A673 (cell line): Measurements from ENCODE around the gene HES1. TPM values are rescaled to one million over a fixed set of nuclear protein-coding genes. Genes with fewer than 3 reads are reported as not detected.

Experiments used
- BruUV-seq: library from RNA; stranded (reverse); fragments of 400-500 nt; replicated peaks from 2 replicates; lab custom pipeline; 2021; lab: Mats Ljungman, UMichigan
- CTCF ChIA-PET: fragments of 300-600 bp; sonication (Branson Sonifier 250); formaldehyde crosslinking; loops from one replicate; lab custom pipeline; 2022; ENCODE audit warnings: antibody characterized with exemption; lab: Charles Lee
- POLR2A ChIA-PET: fragments of 300-600 bp; sonication (Branson Sonifier 250); formaldehyde crosslinking; loops from one replicate; lab custom pipeline; 2022; ENCODE audit warnings: antibody characterized with exemption; ENCODE audit not compliant: low non-redundant PET; lab: Charles Lee
- DNase-seq: peaks from one replicate; pipeline ENCODE4 v3.0.0-alpha.2; 2015; ENCODE audit warnings: low spot score
- H3K27ac ChIP-seq: fragments of 200-600 bp; sonication (generic); 2 replicates; pipeline ENCODE4 v1.5.1; 2016; ENCODE audit warnings: mixed run types, low read depth, mild to moderate bottlenecking, mixed read lengths, antibody characterized with exemption, low read length; ENCODE audit not compliant: poor library complexity, severe bottlenecking
- H3K27me3 ChIP-seq: fragments of 200-600 bp; sonication (generic); replicated peaks from 2 replicates; pipeline ENCODE4 v1.6.1; 2017; ENCODE audit warnings: mixed run types, low read depth, mild to moderate bottlenecking, mixed read lengths, antibody characterized with exemption, low read length; ENCODE audit not compliant: insufficient read depth, poor library complexity
- H3K36me3 ChIP-seq: fragments of 200-600 bp; sonication (generic); 2 replicates; pipeline ENCODE4 v1.6.1; 2016; ENCODE audit warnings: mixed run types, mild to moderate bottlenecking, mixed read lengths, antibody characterized with exemption, low read length; ENCODE audit not compliant: insufficient read depth, poor library complexity, severe bottlenecking
- H3K4me1 ChIP-seq: fragments of 200-600 bp; sonication (generic); 2 replicates; pipeline ENCODE4 v1.6.1; 2017; ENCODE audit warnings: mixed run types, mild to moderate bottlenecking, mixed read lengths, antibody characterized with exemption, low read length; ENCODE audit not compliant: insufficient read depth, poor library complexity, severe bottlenecking
- H3K4me3 ChIP-seq: fragments of 200-600 bp; sonication (generic); 2 replicates; pipeline ENCODE4 v1.5.1; 2016; ENCODE audit warnings: low read depth, mixed run types, mild to moderate bottlenecking, mixed read lengths, low read length; ENCODE audit not compliant: poor library complexity, severe bottlenecking
- H3K9me3 ChIP-seq: fragments of 200-600 bp; sonication (generic); 2 replicates; pipeline ENCODE4 v1.6.1; 2016; ENCODE audit warnings: mixed run types, low read depth, mild to moderate bottlenecking, mixed read lengths, antibody characterized with exemption, low read length; ENCODE audit not compliant: poor library complexity, severe bottlenecking
- EZH2 ChIP-seq: fragments of 200-600 bp; sonication (generic); IDR thresholded peaks from 2 replicates; pipeline ENCODE4 v1.6.1; 2017; ENCODE audit warnings: borderline replicate concordance, low read depth, mild to moderate bottlenecking, mixed read lengths, antibody characterized with exemption, low read length; ENCODE audit not compliant: poor library complexity, severe bottlenecking
- intact Hi-C: fragments of 100-400 bp; cut with micrococcal nuclease; formaldehyde crosslinking; loops from one replicate; pipeline ENCODE4 v1.10.0; 2022; ENCODE audit not compliant: unreplicated experiment
- total RNA-seq: library from RNA; stranded (reverse); gene quantifications from 2 replicates; pipeline ENCODE4 v1.2.3, GENCODE V29; 2021
- TF ChIP-seq, protein P1 (sequence below): fragments of 300-800, 200-600 bp; sonication (generic); conservative IDR thresholded peaks from 2 replicates; pipeline ENCODE4 v1.5.1; 2017; ENCODE audit warnings: low read depth, mild to moderate bottlenecking, antibody characterized with exemption, low read length, moderate library complexity, mixed read lengths

Gene HES1
- total RNA-seq, 1 experiment from 2014 or later: 136 TPM

- no peak overlapping the region for H3K4me3 ChIP-seq
- no peak for TF ChIP-seq EZH2
- TF ChIP-seq, protein P1, sequence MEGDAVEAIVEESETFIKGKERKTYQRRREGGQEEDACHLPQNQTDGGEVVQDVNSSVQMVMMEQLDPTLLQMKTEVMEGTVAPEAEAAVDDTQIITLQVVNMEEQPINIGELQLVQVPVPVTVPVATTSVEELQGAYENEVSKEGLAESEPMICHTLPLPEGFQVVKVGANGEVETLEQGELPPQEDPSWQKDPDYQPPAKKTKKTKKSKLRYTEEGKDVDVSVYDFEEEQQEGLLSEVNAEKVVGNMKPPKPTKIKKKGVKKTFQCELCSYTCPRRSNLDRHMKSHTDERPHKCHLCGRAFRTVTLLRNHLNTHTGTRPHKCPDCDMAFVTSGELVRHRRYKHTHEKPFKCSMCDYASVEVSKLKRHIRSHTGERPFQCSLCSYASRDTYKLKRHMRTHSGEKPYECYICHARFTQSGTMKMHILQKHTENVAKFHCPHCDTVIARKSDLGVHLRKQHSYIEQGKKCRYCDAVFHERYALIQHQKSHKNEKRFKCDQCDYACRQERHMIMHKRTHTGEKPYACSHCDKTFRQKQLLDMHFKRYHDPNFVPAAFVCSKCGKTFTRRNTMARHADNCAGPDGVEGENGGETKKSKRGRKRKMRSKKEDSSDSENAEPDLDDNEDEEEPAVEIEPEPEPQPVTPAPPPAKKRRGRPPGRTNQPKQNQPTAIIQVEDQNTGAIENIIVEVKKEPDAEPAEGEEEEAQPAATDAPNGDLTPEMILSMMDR: no peak
- H3K36me3 ChIP-seq: no peaks in the 10 kb centered on the region
- no peaks in the 10 kb centered on the region for H3K27me3 ChIP-seq
- intact Hi-C loops: no loop called here
- DNase-seq: no peak
- POLR2A ChIA-PET: no interaction called here
- BruUV-seq: no TSS peak
- no peak overlapping the region for H3K27ac ChIP-seq
- H3K4me1 ChIP-seq: peaks cover 10% of the 10 kb centered on the region
- no peaks in the 10 kb centered on the region for H3K9me3 ChIP-seq
- CTCF ChIA-PET: no interaction called here
These were observed 39.0 kb downstream of the HES1 start for GRCh38 chr3:194174980-194175379.

GRCh38 chr3:194176274-194176991, 40.5 kb downstream of the HES1 start:
- ChIA-PET CTCF (no interaction called here), POLR2A (interaction anchor here (0.6 kb wide), 1 partner anchor 118 kb away, joined by 3 read pairs; no protein-coding TSS in a partner anchor)
- H3K27ac ChIP-seq: no peak overlapping the region
- no peak for TF ChIP-seq EZH2
- TF ChIP-seq, protein P1: no peak
- intact Hi-C loops: no loop called here
- H3K4me3 ChIP-seq: no peak overlapping the region
- no peak for DNase-seq
- no peaks in the 10 kb centered on the region for H3K27me3 ChIP-seq
- H3K36me3 ChIP-seq: no peaks in the 10 kb centered on the region
- peaks cover 10% of the 10 kb centered on the region for H3K4me1 ChIP-seq
- BruUV-seq: no TSS peak
- H3K9me3 ChIP-seq: no peaks in the 10 kb centered on the region

- Histone ChIP-seq H3K27ac (no peak overlapping the region), H3K4me3 (no peak overlapping the region), H3K9me3 (no peaks in the 10 kb centered on the region), H3K4me1 (peaks cover 10% of the 10 kb centered on the region), H3K36me3 (no peaks in the 10 kb centered on the region), H3K27me3 (no peaks in the 10 kb centered on the region)
- no TSS peak for BruUV-seq
- CTCF ChIA-PET: no interaction called here
- POLR2A ChIA-PET: no interaction called here
- intact Hi-C loops: no loop called here
- DNase-seq: no peak
- TF ChIP-seq, protein P1: no peak
- TF ChIP-seq EZH2: no peak
These were observed 41.2 kb downstream of the HES1 start for GRCh38 chr3:194177141-194177540.
